ENCODE measurements around the gene CGREF1.

CGREF1 gene

DNA sequence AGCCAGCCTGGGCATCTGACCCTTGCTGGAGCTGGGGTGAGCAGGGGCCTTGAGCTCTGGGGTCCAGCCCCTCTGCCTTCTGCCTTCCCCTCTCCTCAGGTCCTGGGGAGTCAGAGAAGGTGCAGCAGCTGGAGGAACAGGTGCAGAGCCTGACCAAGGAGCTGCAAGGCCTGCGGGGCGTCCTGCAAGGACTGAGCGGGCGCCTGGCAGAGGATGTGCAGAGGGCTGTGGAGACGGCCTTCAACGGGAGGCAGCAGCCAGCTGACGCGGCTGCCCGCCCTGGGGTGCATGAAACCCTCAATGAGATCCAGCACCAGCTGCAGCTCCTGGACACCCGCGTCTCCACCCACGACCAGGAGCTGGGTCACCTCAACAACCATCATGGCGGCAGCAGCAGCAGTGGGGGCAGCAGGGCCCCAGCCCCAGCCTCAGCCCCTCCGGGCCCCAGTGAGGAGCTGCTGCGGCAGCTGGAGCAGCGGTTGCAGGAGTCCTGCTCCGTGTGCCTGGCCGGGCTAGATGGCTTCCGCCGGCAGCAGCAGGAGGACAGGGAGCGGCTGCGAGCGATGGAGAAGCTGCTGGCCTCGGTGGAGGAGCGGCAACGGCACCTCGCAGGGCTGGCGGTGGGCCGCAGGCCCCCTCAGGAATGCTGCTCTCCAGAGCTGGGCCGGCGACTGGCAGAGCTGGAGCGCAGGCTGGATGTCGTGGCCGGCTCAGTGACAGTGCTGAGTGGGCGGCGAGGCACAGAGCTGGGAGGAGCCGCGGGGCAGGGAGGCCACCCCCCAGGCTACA is 36.8 kb downstream of the CGREF1 start:
- no peak for DNase-seq (ENCODE audit: low read depth in 2 of 2)
- H3K4me3 ChIP-seq (replicated peaks in 1 of 2; ENCODE audit: low read depth in 2 of 2, low read length in 2 of 2): no peak overlapping the region
- no peak for TF ChIP-seq CTCF (IDR thresholded peaks at IDR 0.05; ENCODE audit: low read depth, low read length)

GRCh38 chr2:27080603-27080936 is 38.4 kb downstream of the CGREF1 start:
- H3K4me3 ChIP-seq (replicated peaks in 1 of 2; ENCODE audit: low read depth in 2 of 2, low read length in 2 of 2): peak overlapping the region; percentile 72 to 93
- TF ChIP-seq CTCF (IDR thresholded peaks at IDR 0.05; ENCODE audit: low read depth, low read length): no peak
- no peak for DNase-seq (ENCODE audit: low read depth in 2 of 2)

DNA sequence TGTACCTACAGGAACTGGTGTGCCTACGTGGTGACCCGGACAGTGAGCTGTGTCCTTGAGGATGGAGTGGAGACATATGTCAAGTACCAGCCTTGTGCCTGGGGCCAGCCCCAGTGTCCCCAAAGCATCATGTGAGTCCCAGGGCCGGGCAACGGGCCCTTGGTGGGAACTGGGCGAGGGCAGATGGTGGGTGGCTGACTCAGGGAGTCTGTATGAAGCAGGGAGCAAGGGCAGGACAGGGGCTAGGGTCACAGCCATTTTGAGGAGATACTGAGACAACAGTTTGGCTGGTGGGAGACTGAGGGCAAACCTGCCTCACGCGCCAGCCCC is 38.8 kb downstream of the CGREF1 start:
- H3K4me3 ChIP-seq (replicated peaks in 1 of 2; ENCODE audit: low read depth in 2 of 2, low read length in 2 of 2): peak overlapping the region; percentile 72 to 93
- no peak for TF ChIP-seq CTCF (IDR thresholded peaks at IDR 0.05; ENCODE audit: low read depth, low read length)
- no peak for DNase-seq (ENCODE audit: low read depth in 2 of 2)

DNA sequence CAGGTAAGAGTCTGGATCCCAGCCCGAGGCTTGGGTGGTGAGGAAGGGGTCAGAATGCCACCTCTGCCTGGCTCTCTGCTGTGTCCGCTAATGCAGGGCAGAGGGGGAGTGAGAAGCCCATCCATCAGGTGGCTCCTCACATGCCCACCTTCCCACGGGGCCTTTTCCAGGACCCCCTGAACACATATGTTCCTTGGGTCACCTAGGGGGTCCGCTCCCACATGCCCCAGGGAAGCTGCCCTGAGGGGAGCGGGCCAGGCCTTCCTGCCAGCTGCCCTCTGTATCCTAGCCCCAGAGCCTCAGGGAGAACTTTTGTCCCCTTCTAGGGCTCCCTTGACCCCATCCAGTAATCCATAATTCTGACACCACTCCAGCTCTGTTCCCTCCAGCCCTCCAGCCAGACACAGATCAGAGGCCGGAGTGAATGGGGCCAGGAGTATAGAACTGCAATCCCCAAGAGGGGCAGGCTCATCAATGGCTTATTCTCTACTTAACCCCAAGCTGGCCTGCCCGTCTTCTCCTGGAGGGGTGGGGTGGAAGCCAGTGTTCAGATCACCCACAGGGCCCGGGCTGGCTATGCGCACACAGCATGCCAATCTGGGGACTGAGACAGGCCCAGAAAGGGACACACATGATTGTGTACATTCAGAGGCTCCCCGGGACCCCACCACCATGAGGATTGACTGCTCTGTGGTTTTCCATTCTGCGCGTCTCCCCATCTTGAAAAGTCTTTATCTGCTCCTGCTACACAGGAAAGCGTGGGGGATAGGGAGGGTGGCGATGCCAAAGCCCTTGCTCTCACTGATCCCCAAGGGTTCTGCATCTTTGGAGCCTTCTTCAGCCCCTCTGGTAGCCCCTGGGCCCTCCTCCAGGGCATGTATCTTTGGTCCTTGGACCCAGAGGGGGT is 39.4 kb downstream of the CGREF1 start:
- no peak for TF ChIP-seq CTCF (IDR thresholded peaks at IDR 0.05; ENCODE audit: low read depth, low read length)
- no peak for DNase-seq (ENCODE audit: low read depth in 2 of 2)
- peak overlapping the region; percentile 72 to 93 for H3K4me3 ChIP-seq (replicated peaks in 1 of 2; ENCODE audit: low read depth in 2 of 2, low read length in 2 of 2)

DNA sequence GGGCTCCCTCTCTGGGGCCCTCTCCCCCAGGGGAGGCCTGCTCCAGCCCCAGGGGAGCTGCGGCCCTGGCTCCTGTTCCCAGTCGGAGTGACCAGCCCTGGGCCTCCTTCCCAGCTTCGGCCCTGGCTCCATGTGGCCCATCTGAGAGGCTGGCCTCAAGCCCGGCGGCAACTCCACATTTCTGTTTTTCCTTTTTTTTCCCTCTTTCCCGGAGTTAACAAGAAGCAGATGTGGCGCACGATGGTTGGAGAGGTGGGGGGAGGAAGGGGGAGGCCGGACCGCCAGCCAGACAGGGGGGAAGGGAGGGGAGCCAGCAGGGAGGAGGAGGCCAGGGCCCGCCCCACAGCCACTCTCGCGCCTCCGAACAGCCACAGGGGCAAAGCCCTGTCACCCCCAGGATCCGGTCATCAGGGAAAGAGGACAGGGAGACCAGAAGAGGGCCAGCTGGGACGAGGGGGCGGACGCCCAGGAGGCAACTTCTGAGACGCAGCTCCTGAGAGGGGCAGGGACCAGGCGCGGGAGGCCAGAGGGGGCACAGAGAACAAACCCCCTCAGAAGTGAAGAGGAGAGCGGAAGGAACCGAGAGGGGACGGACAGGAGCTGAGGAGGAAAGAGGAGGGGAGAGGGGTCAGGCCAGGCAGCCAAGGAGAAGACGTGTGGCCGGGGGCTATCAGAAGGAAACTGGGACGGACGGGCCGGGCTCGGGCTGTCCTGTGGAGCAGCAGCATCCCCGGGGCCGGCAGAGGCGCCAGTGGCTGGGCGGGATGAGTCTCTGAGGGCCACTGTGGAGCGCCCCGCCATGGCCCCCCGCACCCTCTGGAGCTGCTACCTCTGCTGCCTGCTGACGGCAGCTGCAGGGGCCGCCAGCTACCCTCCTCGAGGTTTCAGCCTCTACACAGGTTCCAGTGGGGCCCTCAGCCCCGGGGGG is 40.4 kb downstream of the CGREF1 start, which contains the start of gene EMILIN1:
Gene EMILIN1, plus strand, starts transcription at position 349 of the 928 bp plus-strand sequence. Its CDS starts 451 bp downstream, at position 800.
- peak; percentile 92 to 98 for DNase-seq (ENCODE audit: low read depth in 2 of 2)
- peak within 1 kb of the TSS; percentile 72 to 93 for H3K4me3 ChIP-seq (replicated peaks in 1 of 2; ENCODE audit: low read depth in 2 of 2, low read length in 2 of 2)
- TF ChIP-seq CTCF (IDR thresholded peaks at IDR 0.05; ENCODE audit: low read depth, low read length): no peak

GRCh38 chr2:27077231-27077630 is 41.7 kb downstream of the CGREF1 start:
- DNase-seq (ENCODE audit: low read depth in 2 of 2): no peak
- no peak for TF ChIP-seq CTCF (IDR thresholded peaks at IDR 0.05; ENCODE audit: low read depth, low read length)
- no peak overlapping the region for H3K4me3 ChIP-seq (replicated peaks in 1 of 2; ENCODE audit: low read depth in 2 of 2, low read length in 2 of 2)
